Activated T-helper 1 cell treated with anti-CD3 and anti-CD28 coated beads, Interleukin-2, amount 50 U/mL, for 16 hours (primary cell): ENCODE results near the gene NAP1L4.
"Not testable (repeated sequence)": the region's sequence is repeated elsewhere in the genome, so short reads cannot be mapped to it uniquely, and the experiment has no call there.

Experiments used
- DNase-seq, 2 donors: peaks; one replicate each; pipeline ENCODE4 v3.0.0-alpha.2; 2020; ENCODE audit warnings: low read depth in 1 of 2, low spot score in 1 of 2

NAP1L4 gene

GRCh38 chr11:2938458-2939418 lies 53.4 kb downstream of the NAP1L4 start:
- not testable (repeated sequence) for DNase-seq

- not testable (repeated sequence) for DNase-seq
Measured at GRCh38 chr11:2937641-2938457, 54.3 kb downstream of the NAP1L4 start.

- no peak for DNase-seq
Measured at GRCh38 chr11:2934611-2935239, 57.4 kb downstream of the NAP1L4 start.

- DNase-seq: no peak
Measured at GRCh38 chr11:2934021-2934550, 58.0 kb downstream of the NAP1L4 start.

- DNase-seq: no peak
Measured at GRCh38 chr11:2933375-2934020, 58.6 kb downstream of the NAP1L4 start.

GRCh38 chr11:2932850-2933251 lies 59.3 kb downstream of the NAP1L4 start:
- DNase-seq: no peak

- no peak for DNase-seq
Measured at GRCh38 chr11:2931771-2932738, 60.1 kb downstream of the NAP1L4 start.

- DNase-seq: no peak
Measured at GRCh38 chr11:2931420-2931746, 60.7 kb downstream of the NAP1L4 start.

- peak in 1 of 2 donors; percentile 21 for DNase-seq
Measured at GRCh38 chr11:2930704-2931419, 61.3 kb downstream of the NAP1L4 start.

GRCh38 chr11:2929950-2930703 lies 62.0 kb downstream of the NAP1L4 start:
- DNase-seq: no peak

GRCh38 chr11:2929531-2929949 lies 62.6 kb downstream of the NAP1L4 start:
- DNase-seq: peak in 1 of 2 donors; percentile 30

- DNase-seq: peak; percentile 22 to 47
Measured at GRCh38 chr11:2928605-2929530, 63.3 kb downstream of the NAP1L4 start, which contains the start of gene PHLDA2. PHLDA2 (minus strand) TSS chr11:2929420; CDS start chr11:2929364, 56 bp downstream.

- no peak for DNase-seq
Measured at GRCh38 chr11:2927851-2928604, 64.1 kb downstream of the NAP1L4 start.

GRCh38 chr11:2927121-2927800 lies 64.9 kb downstream of the NAP1L4 start:
- DNase-seq: no peak

- no peak for DNase-seq
Measured at GRCh38 chr11:2926611-2927051, 65.5 kb downstream of the NAP1L4 start.
